ENCODE data around the gene ZNF784.

GRCh38 chr19:55600662-55601028 is 23.7 kb downstream of the ZNF784 start:
- no peak for TF ChIP-seq POLR2AphosphoS5 (IDR thresholded peaks at IDR 0.05; ENCODE audit: low read depth, low read length)
- TF ChIP-seq POLR2A (IDR thresholded peaks at IDR 0.05; ENCODE audit: low read depth, low read length), result no peak
